ENCODE data around the gene DMRTA2. TPM values are rescaled to one million over a fixed set of nuclear protein-coding genes. Genes with fewer than 3 reads are reported as not detected.

DMRTA2 gene
- total and polyA plus RNA-seq, 4 donors, result 0.08 to 0.83 TPM; not detected in 2

DNA sequence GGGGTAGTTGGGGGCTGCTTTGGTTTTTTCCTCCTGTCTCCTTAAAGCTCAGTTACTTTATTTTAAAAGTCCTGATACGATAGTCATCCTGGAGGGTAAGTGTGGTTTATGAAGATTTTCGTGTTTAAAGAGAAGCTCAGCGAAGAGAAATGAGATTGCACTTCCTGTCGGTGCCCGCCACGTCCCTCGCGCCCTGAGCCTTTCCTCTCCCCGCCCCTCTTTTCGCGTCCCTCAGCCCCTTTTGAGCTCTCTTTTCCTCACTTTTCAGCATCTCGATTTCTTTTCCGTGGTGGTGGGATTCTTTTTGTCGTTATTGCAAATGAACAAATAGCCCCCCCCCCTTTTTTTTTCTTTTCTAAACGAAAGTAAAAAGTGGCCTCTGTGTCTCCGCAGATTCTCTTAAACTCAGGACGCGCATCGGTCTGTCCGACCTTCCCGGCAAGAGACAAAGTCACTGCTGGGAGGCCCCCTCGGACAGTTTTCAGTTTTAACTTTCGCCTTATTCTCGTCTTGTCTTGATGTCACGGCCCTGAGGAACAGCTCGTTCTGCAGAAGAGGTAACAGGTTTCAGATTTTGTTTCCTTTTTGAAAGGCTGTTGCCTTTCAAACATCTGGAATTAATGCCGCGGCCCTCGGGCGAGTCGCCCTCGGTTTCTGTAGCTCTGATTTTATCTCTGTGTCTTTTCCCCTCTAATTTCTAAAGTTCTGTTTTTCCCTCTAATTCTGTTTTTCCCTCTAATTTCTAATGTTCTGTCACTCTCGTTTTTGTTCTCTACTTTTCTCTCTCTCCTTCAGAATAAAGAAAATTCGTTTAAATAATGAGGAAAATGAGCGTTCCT is 1.0 kb upstream of the DMRTA2 start:
- H3K4me1 ChIP-seq (ENCODE audit: control insufficient read depth in 5 of 5, insufficient read depth in 5 of 5, low read length in 5 of 5), result peaks cover 0 to 37% (median 8%) of the 10 kb centered on the region in 5 donors
- H3K36me3 ChIP-seq (ENCODE audit: control insufficient read depth in 4 of 4, insufficient read depth in 4 of 4, low read length in 4 of 4), result no peaks in the 10 kb centered on the region
- no peak overlapping the region for H3K9ac ChIP-seq (ENCODE audit: insufficient read depth in 1 of 2, low read length in 2 of 2)
- H3K4me3 ChIP-seq, result no peak overlapping the region
- peak; percentile 37 to 62 (median 46) for DNase-seq
- H3K27ac ChIP-seq (ENCODE audit: low read depth in 1 of 2, low read length in 1 of 2), result no peak overlapping the region
- ATAC-seq (ENCODE audit: insufficient read depth, low FRiP score), result no peak
- TF ChIP-seq, protein P1, sequence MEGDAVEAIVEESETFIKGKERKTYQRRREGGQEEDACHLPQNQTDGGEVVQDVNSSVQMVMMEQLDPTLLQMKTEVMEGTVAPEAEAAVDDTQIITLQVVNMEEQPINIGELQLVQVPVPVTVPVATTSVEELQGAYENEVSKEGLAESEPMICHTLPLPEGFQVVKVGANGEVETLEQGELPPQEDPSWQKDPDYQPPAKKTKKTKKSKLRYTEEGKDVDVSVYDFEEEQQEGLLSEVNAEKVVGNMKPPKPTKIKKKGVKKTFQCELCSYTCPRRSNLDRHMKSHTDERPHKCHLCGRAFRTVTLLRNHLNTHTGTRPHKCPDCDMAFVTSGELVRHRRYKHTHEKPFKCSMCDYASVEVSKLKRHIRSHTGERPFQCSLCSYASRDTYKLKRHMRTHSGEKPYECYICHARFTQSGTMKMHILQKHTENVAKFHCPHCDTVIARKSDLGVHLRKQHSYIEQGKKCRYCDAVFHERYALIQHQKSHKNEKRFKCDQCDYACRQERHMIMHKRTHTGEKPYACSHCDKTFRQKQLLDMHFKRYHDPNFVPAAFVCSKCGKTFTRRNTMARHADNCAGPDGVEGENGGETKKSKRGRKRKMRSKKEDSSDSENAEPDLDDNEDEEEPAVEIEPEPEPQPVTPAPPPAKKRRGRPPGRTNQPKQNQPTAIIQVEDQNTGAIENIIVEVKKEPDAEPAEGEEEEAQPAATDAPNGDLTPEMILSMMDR (IDR thresholded peaks at IDR 0.05; ENCODE audit: control extremely low read depth, extremely low read depth), result no peak
- peaks cover 0 to 13% (median 0%) of the 10 kb centered on the region in 4 donors for H3K9me3 ChIP-seq (ENCODE audit: control insufficient read depth in 4 of 4, insufficient read depth in 3 of 4, low read length in 3 of 4)
- 4 to 7% methylated on average over 35 of the region's 35 CpGs for WGBS, 2 donors
- peaks cover 15 to 94% (median 90%) of the 10 kb centered on the region in 3 donors for H3K27me3 ChIP-seq (ENCODE audit: control insufficient read depth in 3 of 3, insufficient read depth in 3 of 3, low read length in 2 of 3)

DNA sequence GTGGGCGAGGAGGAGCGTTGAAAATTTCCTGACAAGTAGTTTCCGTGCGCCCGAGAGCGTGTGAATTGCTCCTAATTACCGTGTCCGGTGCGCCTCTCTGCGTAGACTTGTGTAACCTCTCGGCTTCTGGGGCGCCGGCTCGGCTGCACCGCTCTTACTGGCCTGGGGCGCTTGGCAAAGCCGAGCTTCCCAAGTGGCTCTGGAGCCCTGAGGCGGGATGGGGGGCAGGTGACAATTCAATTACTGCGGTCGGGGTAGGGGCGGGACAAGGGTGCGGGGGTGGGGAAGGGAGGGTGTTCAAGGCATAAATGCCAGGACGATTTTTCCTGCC is 392 bp upstream of the DMRTA2 start:
- WGBS, 2 donors, result 2 to 3% methylated on average over 23 of the region's 23 CpGs

DNA sequence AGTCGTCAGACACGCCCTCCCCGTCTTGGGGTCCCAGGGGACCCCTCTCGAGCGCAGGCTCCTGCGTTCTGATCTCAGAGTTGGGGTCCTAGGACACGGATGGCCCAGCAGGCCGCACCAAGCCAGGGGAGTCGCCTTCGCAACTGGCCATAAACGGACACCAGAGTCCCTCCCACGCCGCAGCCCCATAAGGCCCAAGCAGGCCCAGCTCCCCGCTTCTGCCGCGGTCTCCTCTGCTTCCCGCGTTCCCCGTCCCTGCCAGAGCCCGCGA is 633 bp downstream of the DMRTA2 start:
- Histone ChIP-seq H3K9me3 (ENCODE audit: control insufficient read depth in 4 of 4, insufficient read depth in 3 of 4, low read length in 3 of 4) (peaks cover 0 to 8% (median 0%) of the 10 kb centered on the region in 4 donors), H3K4me3 (no peak overlapping the region), H3K27me3 (ENCODE audit: control insufficient read depth in 3 of 3, insufficient read depth in 3 of 3, low read length in 2 of 3) (peaks cover 21 to 90% (median 86%) of the 10 kb centered on the region in 3 donors), H3K36me3 (ENCODE audit: control insufficient read depth in 4 of 4, insufficient read depth in 4 of 4, low read length in 4 of 4) (no peaks in the 10 kb centered on the region), H3K9ac (ENCODE audit: insufficient read depth in 1 of 2, low read length in 2 of 2) (no peak overlapping the region), H3K27ac (ENCODE audit: low read depth in 1 of 2, low read length in 1 of 2) (no peak overlapping the region), H3K4me1 (ENCODE audit: control insufficient read depth in 5 of 5, insufficient read depth in 5 of 5, low read length in 5 of 5) (peaks cover 0 to 35% (median 8%) of the 10 kb centered on the region in 5 donors)
- TF ChIP-seq, protein P1 (IDR thresholded peaks at IDR 0.05; ENCODE audit: control extremely low read depth, extremely low read depth), result no peak
- DNase-seq, result no peak
- 3 to 10% methylated on average over 19 to 21 of the region's 21 CpGs for WGBS, 2 donors
- ATAC-seq (ENCODE audit: insufficient read depth, low FRiP score), result no peak

More for the DNA sequence above, 392 bp upstream of the DMRTA2 start:
- H3K4me1 ChIP-seq (ENCODE audit: control insufficient read depth in 5 of 5, insufficient read depth in 5 of 5, low read length in 5 of 5), result peaks cover 0 to 37% (median 8%) of the 10 kb centered on the region in 5 donors
- H3K27me3 ChIP-seq (ENCODE audit: control insufficient read depth in 3 of 3, insufficient read depth in 3 of 3, low read length in 2 of 3), result peaks cover 16 to 90% (median 86%) of the 10 kb centered on the region in 3 donors
- no peaks in the 10 kb centered on the region for H3K36me3 ChIP-seq (ENCODE audit: control insufficient read depth in 4 of 4, insufficient read depth in 4 of 4, low read length in 4 of 4)
- H3K9ac ChIP-seq (ENCODE audit: insufficient read depth in 1 of 2, low read length in 2 of 2), result no peak overlapping the region
- ATAC-seq (ENCODE audit: insufficient read depth, low FRiP score) (no peak), DNase-seq (no peak)
- no peak overlapping the region for H3K27ac ChIP-seq (ENCODE audit: low read depth in 1 of 2, low read length in 1 of 2)
- no peak overlapping the region for H3K4me3 ChIP-seq
- TF ChIP-seq, protein P1 (IDR thresholded peaks at IDR 0.05; ENCODE audit: control extremely low read depth, extremely low read depth), result no peak
- peaks cover 0 to 13% (median 0%) of the 10 kb centered on the region in 4 donors for H3K9me3 ChIP-seq (ENCODE audit: control insufficient read depth in 4 of 4, insufficient read depth in 3 of 4, low read length in 3 of 4)

Data from lung (tissue), 12 donors.